Heart left ventricle (tissue), 16 donors: ENCODE data around the gene HSD3B2. TPM values are rescaled to one million over a fixed set of nuclear protein-coding genes. Genes with fewer than 3 reads are reported as not detected.

Experiments used
- ATAC-seq, 4 donors: fragments of 200-7000 bp; cut with Tn5 transposase; one replicate each; pipeline ENCODE4 v1.9.1; 2020 to 2022; ENCODE audit warnings: moderate library complexity in 4 of 4, mild to moderate bottlenecking in 3 of 4, moderate number of reproducible peaks in 1 of 4
- DNase-seq, 5 donors: peaks; one replicate each; pipeline ENCODE4 v3.0.0-alpha.2; 2020
- H3K27ac ChIP-seq, 12 donors: fragments of 200-600 bp; sonication (generic) in 4 of 12; one replicate each; pipeline versions ENCODE4 v1.5.0 to v1.8.0; 2016 to 2022; ENCODE audit warnings: mild to moderate bottlenecking in 2 of 12
- H3K27me3 ChIP-seq, 9 donors: fragments of 200-600 bp; sonication (generic) in 2 of 9; one replicate each; pipeline versions ENCODE4 v1.5.1 to v1.8.0; 2016 to 2022; ENCODE audit warnings: mild to moderate bottlenecking in 3 of 9
- H3K36me3 ChIP-seq, 9 donors: fragments of 200-600 bp; sonication (generic) in 2 of 9; one replicate each; pipeline versions ENCODE4 v1.5.0 to v1.8.0; 2018 to 2022; ENCODE audit warnings: mild to moderate bottlenecking in 2 of 9
- H3K4me1 ChIP-seq, 12 donors: fragments of 200-600 bp; sonication (generic) in 4 of 12; one replicate each; pipeline versions ENCODE4 v1.5.0 to v1.8.0; 2016 to 2022; ENCODE audit warnings: mild to moderate bottlenecking in 3 of 12
- H3K4me3 ChIP-seq, 12 donors: fragments of 200-600 bp; sonication (generic) in 4 of 12; one replicate each; pipeline versions ENCODE4 v1.5.0 to v1.8.0; 2017 to 2022; ENCODE audit warnings: mild to moderate bottlenecking in 9 of 12, moderate library complexity in 4 of 12
- H3K9me3 ChIP-seq, 12 donors: fragments of 200-600 bp; sonication (generic) in 4 of 12; one replicate each; pipeline versions ENCODE4 v1.5.0 to v1.8.0; 2016 to 2022; ENCODE audit warnings: mild to moderate bottlenecking in 1 of 12
- POLR2A ChIP-seq, 2 donors: fragments of 450-650 bp; IDR thresholded peaks; one replicate each; pipeline ENCODE4 v1.6.1; 2017; ENCODE audit warnings: antibody characterized with exemption in 2 of 2, mild to moderate bottlenecking in 2 of 2, moderate library complexity in 2 of 2
- WGBS, 4 donors: extraction: QIAGEN DNeasy Blood & Tissue Kit in 2 of 4; methylation state at CpG; one replicate each; pipeline versions ENCODE4 v1.1.5 to v1.1.7; 2013 to 2018; 5-methylcytosine and 5-hydroxymethylcytosine counted together
- intact Hi-C, 10 donors: fragments of 100-400 bp; cut with DNase I; formaldehyde crosslinking; loops; one replicate each; pipeline versions ENCODE4 v1.11.1 to v1.14.2; 2022
- polyA plus RNA-seq, 2 donors: library from polyadenylated mRNA; stranded (reverse); fragments of 200-250 nt; gene quantifications; one replicate each; pipeline ENCODE4 v1.2.3, GENCODE V29; 2013
- total RNA-seq, 9 donors: library from RNA; depleted of rRNA in 2 of 9; stranded (reverse); fragments of >200 nt in 2 of 9; fragmentation: NEBNext Ultra II Directional in 3 of 9; extraction: Animal tissue kit (Norgen Biotek cat#: 25700) in 3 of 9; gene quantifications; one replicate each; pipeline versions ENCODE4 v1.1.0 to v1.2.4, GENCODE V29; 2016 to 2023
- TF ChIP-seq, protein P1 (sequence below), 12 donors: fragments of 200-600 bp; sonication (generic) in 4 of 12; IDR thresholded peaks; one replicate each; pipeline versions ENCODE4 v1.5.0 to v1.8.0; 2018 to 2022; ENCODE audit warnings: antibody characterized with exemption in 12 of 12, mild to moderate bottlenecking in 5 of 12
- donor health status: ischemic (EF 13 %, LVEDD 7.1; RV severe dilation, severe dysfunction).
- donor health status: healthy with polysubstance abuse.
- donor health status: DM: no; HTN: yes; CAD: no.
- donor health status: DM: no; HTN: no; CAD: no.
- donor health status: ischemic (EF 25% LVEDD 6.9; RV normal size, moderate dysfunction).
- donor health status: ischemic (EF 25% LVEDD 5.7; RV mildly dilated, moderate dysfunction).
- donor health status: healthy.
- donor health status: DM: yes; HTN: yes; CAD: no.
- donor health status: ischemic (EF 35%, LVEDD 5.7; RV mildly dilated, moderate dysfunction).
- donor health status: nonischemic (EF 11% LVEDD 7.7; RV severe dilation, severe dysfunction).
- donor health status: DM: yes; HTN: yes; CAD: no.
- donor health status: PGD.
- donor health status: ischemic (EF 29% LVEDD 5.4; RV normal size, mild dysfunction).
- donor health status: nonischemic (EF 23%, LVEDD 6.1; RV moderate dilation, normal function).

HSD3B2 gene
- total and polyA plus RNA-seq, 11 donors, result not detected

GRCh38 chr1:119394085-119394484, 20.9 kb upstream of the HSD3B2 start:
- no peak overlapping the region for H3K27ac ChIP-seq
- intact Hi-C loops, result no loop called here
- H3K4me1 ChIP-seq, result no peaks in the 10 kb centered on the region
- peaks cover 0 to 3% (median 0%) of the 10 kb centered on the region in 9 donors for H3K27me3 ChIP-seq
- H3K9me3 ChIP-seq, result no peaks in the 10 kb centered on the region
- ATAC-seq (no peak), DNase-seq (no peak)
- TF ChIP-seq, protein P1, sequence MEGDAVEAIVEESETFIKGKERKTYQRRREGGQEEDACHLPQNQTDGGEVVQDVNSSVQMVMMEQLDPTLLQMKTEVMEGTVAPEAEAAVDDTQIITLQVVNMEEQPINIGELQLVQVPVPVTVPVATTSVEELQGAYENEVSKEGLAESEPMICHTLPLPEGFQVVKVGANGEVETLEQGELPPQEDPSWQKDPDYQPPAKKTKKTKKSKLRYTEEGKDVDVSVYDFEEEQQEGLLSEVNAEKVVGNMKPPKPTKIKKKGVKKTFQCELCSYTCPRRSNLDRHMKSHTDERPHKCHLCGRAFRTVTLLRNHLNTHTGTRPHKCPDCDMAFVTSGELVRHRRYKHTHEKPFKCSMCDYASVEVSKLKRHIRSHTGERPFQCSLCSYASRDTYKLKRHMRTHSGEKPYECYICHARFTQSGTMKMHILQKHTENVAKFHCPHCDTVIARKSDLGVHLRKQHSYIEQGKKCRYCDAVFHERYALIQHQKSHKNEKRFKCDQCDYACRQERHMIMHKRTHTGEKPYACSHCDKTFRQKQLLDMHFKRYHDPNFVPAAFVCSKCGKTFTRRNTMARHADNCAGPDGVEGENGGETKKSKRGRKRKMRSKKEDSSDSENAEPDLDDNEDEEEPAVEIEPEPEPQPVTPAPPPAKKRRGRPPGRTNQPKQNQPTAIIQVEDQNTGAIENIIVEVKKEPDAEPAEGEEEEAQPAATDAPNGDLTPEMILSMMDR (IDR thresholded peaks at IDR 0.05), result no peak
- no peak for TF ChIP-seq POLR2A (IDR thresholded peaks at IDR 0.05)
- H3K36me3 ChIP-seq, result no peaks in the 10 kb centered on the region
- 85 to 100% (median 90%) methylated on average over 1 of the region's 1 CpG for WGBS, 4 donors
- no peak overlapping the region for H3K4me3 ChIP-seq

DNA sequence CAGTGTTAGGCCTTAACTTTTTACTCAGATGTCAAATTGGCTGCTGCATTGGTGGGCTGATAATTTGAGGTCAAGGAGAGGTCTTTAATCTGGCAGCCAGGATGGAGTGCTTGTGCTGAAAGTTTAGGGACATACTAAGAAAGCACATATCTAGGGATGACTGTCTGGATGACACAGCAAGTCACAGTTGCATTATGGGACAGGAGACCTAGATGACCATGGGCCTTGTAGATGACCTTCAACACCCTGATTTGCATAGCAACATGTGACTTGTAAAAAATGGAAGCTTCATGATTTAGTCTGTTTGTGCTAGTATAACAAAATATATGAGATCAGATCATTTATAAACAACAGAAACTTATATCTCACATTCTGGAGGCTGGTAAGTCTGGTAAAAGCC, 18.0 kb upstream of the HSD3B2 start:
- H3K36me3 ChIP-seq, result no peaks in the 10 kb centered on the region
- TF ChIP-seq POLR2A (IDR thresholded peaks at IDR 0.05), result no peak
- TF ChIP-seq, protein P1 (IDR thresholded peaks at IDR 0.05), result no peak
- H3K4me3 ChIP-seq, result no peak overlapping the region
- no peak for ATAC-seq
- no peak for DNase-seq
- intact Hi-C loops, result no loop called here
- H3K27ac ChIP-seq, result no peak overlapping the region
- peaks cover 0 to 3% (median 0%) of the 10 kb centered on the region in 9 donors for H3K27me3 ChIP-seq
- H3K4me1 ChIP-seq, result no peaks in the 10 kb centered on the region
- H3K9me3 ChIP-seq, result peaks cover 0 to 2% (median 0%) of the 10 kb centered on the region in 12 donors

DNA sequence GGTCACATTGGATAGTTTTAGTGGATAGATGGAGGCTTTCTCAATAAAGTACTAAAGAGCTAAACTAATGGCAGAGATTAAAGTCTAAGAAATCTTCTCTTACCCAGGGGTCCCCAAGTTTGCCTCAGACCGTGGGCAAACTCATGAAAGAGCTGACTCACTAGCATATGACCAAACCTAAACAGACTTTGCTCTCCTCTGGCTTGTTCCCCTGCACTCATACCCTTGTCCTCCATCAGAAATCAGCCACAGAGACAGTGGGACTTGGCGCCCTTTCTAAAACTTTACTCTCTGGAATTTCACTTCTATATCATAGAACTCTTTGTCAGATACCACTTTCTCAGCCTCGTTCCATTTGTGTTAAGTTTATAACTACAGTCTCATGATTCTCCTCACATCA, 17.0 kb upstream of the HSD3B2 start:
- ATAC-seq (no peak), DNase-seq (no peak)
- TF ChIP-seq, protein P1 (IDR thresholded peaks at IDR 0.05), result no peak
- no peak for TF ChIP-seq POLR2A (IDR thresholded peaks at IDR 0.05)
- H3K4me3 ChIP-seq, result no peak overlapping the region
- H3K9me3 ChIP-seq, result peaks cover 0 to 2% (median 0%) of the 10 kb centered on the region in 12 donors
- WGBS, 4 donors, result 70 to 78% (median 73%) methylated on average over 3 of the region's 3 CpGs
- intact Hi-C loops, result no loop called here
- H3K27me3 ChIP-seq, result peaks cover 0 to 3% (median 0%) of the 10 kb centered on the region in 9 donors
- no peaks in the 10 kb centered on the region for H3K4me1 ChIP-seq
- no peaks in the 10 kb centered on the region for H3K36me3 ChIP-seq
- no peak overlapping the region for H3K27ac ChIP-seq

- intact Hi-C loops, result no loop called here
- Histone ChIP-seq H3K27ac (no peak overlapping the region), H3K4me1 (no peaks in the 10 kb centered on the region), H3K9me3 (peaks cover 0 to 16% (median 0%) of the 10 kb centered on the region in 12 donors), H3K27me3 (no peaks in the 10 kb centered on the region), H3K36me3 (no peaks in the 10 kb centered on the region), H3K4me3 (no peak overlapping the region)
- DNase-seq (no peak), ATAC-seq (no peak)
- WGBS, 4 donors, result 8 to 11% (median 10%) methylated on average over 2 of the region's 2 CpGs
- TF ChIP-seq POLR2A (IDR thresholded peaks at IDR 0.05), result no peak
- TF ChIP-seq, protein P1 (IDR thresholded peaks at IDR 0.05), result no peak
Observed at GRCh38 chr1:119404736-119405135, 10.2 kb upstream of the HSD3B2 start.
